Stomach (tissue), 4 donors: ENCODE results near the gene PFKFB2.

Experiments used
- POLR2A ChIP-seq, 4 donors: fragments of 450-650 bp; IDR thresholded peaks; one replicate each; pipeline ENCODE4 v1.6.1; 2016; ENCODE audit warnings: antibody characterized with exemption in 4 of 4, control low read depth in 2 of 4, mild to moderate bottlenecking in 1 of 4, moderate library complexity in 1 of 4
- TF ChIP-seq, protein P1 (sequence below), 7 experiments: fragments of 450-650 bp in 4 of 7; fragments of 200-600 bp in 3 of 7; sonication (generic) in 3 of 7; IDR thresholded peaks; one replicate each; pipeline ENCODE4 v1.5.1; 2016 to 2019; ENCODE audit warnings: antibody characterized with exemption in 7 of 7, control low read depth in 2 of 7, mild to moderate bottlenecking in 1 of 7

DNA sequence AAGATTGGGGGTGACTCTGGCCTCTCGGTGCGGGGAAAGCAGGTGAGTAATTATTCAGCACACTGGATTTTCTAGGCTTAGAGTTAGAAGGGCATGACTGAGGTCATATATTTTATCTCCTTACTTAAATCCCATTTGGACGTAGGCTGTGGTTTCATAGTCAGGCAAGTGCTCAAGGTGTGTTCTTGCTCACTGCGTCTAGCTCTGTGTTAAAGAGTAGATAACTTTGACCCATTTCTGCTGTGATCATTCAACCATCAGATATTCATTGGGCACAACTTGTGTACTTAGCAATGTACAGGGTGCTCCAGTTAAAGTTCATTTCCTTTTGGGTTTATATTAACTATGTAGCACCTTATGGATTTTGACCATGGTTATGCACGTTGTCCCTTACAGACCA lies 14.6 kb downstream of the PFKFB2 start:
- TF ChIP-seq, protein P1, sequence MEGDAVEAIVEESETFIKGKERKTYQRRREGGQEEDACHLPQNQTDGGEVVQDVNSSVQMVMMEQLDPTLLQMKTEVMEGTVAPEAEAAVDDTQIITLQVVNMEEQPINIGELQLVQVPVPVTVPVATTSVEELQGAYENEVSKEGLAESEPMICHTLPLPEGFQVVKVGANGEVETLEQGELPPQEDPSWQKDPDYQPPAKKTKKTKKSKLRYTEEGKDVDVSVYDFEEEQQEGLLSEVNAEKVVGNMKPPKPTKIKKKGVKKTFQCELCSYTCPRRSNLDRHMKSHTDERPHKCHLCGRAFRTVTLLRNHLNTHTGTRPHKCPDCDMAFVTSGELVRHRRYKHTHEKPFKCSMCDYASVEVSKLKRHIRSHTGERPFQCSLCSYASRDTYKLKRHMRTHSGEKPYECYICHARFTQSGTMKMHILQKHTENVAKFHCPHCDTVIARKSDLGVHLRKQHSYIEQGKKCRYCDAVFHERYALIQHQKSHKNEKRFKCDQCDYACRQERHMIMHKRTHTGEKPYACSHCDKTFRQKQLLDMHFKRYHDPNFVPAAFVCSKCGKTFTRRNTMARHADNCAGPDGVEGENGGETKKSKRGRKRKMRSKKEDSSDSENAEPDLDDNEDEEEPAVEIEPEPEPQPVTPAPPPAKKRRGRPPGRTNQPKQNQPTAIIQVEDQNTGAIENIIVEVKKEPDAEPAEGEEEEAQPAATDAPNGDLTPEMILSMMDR (IDR thresholded peaks at IDR 0.05): no peak
- no peak for TF ChIP-seq POLR2A (IDR thresholded peaks at IDR 0.05)
